Activated CD8-positive, alpha-beta memory T cell treated with anti-CD3 and anti-CD28 coated beads, Interleukin-2, amount 50 U/mL, for 1 hour (primary cell): Measurements from ENCODE around the gene CDC16.
"Not testable (repeated sequence)": the region's sequence is repeated elsewhere in the genome, so short reads cannot be mapped to it uniquely, and the experiment has no call there.

Experiments
- DNase-seq: peaks from one replicate; pipeline ENCODE4 v3.0.0-alpha.2; 2020; ENCODE audit errors: extremely low read depth

Gene CDC16, protein sequence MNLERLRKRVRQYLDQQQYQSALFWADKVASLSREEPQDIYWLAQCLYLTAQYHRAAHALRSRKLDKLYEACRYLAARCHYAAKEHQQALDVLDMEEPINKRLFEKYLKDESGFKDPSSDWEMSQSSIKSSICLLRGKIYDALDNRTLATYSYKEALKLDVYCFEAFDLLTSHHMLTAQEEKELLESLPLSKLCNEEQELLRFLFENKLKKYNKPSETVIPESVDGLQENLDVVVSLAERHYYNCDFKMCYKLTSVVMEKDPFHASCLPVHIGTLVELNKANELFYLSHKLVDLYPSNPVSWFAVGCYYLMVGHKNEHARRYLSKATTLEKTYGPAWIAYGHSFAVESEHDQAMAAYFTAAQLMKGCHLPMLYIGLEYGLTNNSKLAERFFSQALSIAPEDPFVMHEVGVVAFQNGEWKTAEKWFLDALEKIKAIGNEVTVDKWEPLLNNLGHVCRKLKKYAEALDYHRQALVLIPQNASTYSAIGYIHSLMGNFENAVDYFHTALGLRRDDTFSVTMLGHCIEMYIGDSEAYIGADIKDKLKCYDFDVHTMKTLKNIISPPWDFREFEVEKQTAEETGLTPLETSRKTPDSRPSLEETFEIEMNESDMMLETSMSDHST

DNA sequence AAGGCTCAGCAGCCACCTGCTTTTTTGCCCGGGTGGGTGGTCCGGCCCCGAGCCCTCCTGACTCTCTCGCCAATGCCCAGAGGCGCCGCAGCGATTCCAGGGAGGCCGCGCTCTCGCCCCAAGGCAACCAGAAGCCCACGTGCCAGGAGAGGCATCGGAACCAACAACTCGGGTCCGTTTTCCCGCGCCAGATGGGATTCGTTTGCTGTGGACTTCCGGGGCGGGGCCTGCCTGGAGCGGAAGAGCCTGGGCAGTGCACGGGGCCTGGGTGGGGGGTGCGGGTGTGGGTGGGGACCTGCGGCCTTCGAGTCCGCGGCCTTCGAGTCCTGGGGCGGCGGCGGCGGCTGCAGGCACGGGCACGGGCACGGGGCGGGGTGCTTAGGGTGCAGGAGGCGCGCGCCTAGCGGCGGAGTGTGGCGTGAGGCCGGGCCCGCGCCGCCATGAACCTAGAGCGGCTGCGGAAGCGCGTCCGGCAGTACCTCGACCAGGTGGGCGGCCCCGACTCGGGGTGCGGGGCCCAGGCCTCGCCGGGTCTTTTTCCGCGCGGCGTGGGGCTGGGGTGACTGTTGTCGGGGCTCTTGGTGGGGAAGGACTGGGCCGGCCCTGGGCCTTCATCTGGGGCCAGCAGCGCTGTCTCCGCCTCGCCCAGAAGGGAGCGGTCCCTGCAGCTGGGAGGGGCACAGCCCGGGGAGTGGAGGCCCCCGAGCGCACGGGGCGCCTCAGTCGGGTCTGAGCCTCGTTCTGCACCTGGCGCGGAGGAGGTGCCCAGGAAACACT lies at the start of gene CDC16:
TSS of gene CDC16 (plus strand) at position 253 of the 777 bp plus-strand sequence. CDS start at position 441, 188 bp downstream.
- DNase-seq = peak; percentile 81

DNA sequence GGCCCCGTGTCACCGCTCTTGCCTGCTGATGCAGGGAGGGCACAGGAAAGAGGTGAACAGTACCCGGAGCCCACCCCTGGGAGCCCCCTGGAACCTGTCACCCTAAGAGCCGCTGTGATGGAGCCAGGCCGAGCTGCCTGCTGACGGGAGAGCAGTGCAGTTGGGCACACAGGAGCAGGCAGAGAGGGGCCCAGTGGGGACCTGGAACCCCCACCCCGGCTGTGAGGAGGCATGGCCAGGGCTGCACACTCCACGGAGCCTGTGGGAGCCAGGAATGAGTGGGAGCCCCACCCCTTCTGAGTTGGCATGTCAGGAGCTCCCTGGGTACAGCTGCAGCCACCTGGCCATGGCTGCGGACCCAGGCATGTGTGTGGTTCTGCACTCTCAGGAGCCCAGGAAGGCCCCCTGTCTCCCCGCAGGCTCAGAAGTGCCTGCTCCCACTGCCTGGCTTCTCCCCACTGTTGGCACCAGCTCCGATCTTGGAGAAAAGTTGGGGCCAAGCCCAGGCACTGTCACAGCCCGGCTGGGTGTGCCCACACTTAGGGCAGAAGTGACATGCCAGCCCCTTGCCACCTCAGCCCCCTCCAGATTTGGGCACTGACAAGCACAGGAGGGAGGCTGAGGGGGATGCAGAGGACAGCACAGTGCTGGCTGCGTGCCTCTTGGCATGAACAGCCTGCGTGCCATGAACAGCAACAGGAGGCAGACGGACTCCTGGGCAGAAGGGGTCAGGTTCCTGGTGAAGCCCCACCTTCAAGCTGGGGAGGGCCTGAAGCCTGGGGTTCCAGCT lies 49.3 kb upstream of the CDC16 start:
- no peak for DNase-seq

DNA sequence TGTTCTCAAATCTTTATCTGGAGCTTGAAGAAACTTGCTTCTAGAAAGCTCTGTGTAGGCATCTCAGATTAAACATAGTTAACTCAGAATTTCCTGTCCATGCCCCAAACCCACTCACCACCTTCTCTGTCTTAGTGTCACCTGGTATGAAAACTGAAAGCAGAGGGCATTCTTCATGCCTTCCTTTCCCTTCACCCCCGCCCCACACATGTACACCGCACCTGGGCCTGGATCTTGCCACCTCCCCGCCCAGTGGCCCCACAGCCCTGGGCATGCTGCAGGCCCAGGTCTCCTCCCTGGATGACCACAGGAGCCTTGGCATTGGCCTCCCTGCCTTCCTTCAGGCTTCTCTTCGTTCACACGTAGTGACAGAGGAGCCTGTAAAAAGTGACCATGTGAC lies 39.8 kb upstream of the CDC16 start:
- no peak for DNase-seq

DNA sequence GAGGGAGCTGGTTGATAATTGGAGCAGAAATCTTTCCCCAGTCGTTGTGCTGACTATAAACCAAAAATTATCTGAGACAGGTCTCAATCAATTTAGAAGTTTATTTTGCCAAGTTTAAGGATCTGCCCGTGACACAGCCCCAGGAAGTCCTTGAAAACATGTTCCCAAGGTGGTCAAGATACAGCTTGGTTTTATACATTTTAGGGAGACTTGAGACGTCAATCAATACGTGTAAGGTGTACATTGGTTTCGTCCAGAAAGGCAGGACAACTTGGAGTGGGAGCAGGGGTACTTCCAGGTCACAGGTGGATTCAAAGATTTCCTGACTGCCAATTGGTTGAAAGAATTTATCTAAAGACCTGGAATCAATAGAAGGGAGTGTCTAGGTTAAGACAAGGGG lies 38.1 kb upstream of the CDC16 start:
- DNase-seq = no peak

DNA sequence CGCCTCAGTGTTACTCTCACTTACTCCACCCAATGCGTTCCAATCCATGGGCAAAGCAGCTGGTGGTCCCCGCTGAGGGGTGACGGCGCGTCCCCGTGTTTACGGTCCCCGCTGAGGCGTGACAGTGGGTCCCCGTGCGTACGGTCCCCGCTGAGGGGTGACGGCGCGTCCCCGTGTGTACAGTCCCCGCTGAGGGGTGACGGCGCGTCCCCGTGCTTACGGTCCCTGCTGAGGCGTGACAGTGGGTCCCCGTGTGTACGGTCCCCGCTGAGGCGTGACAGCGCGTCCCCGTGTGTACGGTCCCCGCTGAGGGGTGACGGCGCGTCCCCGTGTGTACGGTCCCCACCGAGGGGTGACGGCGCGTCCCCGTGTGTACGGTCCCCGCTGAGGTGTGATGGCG lies 36.1 kb upstream of the CDC16 start:
- DNase-seq = no peak

DNA sequence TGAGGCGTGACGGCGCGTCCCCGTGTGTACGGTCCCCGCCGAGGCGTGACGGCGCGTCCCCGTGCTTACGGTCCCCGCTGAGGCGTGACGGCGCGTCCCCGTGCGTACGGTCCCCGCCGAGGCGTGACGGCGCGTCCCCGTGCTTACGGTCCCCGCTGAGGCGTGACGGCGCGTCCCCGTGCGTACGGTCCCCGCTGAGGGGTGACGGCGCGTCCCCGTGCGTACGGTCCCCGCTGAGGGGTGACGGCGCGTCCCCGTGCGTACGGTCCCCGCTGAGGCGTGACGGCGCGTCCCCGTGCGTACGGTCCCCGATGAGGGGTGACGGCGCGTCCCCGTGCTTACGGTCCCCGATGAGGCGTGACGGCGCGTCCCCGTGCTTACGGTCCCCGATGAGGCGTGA lies 35.2 kb upstream of the CDC16 start:
- DNase-seq = not testable (repeated sequence)

DNA sequence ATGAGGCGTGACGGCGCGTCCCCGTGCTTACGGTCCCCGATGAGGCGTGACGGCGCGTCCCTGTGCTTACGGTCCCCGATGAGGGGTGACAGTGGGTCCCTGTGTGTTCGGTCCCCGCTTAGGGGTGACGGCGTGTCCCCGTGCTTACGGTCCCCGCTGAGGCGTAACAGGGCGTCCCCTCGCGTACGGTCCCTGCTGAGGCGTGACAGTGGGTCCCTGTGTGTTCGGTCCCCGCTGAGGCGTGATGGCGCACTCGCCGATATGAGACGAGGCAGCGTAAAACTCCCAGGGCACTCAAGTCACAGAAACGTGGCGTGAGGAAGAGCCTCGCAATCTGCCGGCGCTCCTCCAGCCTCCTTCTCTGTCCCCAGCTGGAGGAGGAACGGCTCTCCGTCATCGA lies 34.7 kb upstream of the CDC16 start:
- DNase-seq = no peak

DNA sequence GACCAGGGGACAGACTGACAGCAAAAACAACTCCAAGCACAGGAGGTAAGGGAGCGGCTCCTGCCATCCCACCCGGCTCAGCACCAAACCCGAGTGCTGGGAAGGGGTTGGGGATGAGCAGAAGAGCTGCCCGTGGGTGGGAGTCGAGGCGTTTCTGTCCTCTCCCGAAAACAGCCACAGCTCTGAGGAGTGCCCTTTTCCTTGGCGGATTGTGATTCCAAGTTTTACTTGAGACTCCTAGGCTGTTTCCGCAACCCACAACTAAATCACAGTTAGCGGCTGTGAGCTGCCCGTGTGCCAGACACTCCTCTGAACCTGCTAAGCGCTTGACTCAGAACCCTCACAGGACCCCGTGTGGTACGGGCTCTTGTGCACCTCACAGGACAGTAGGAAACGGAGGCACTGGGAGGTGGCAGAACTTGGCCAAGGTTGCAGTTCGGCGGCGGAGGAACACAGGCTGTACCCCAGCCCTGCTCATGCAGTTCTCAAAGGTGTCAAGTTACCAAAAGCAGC lies 34.2 kb upstream of the CDC16 start:
- DNase-seq = no peak

DNA sequence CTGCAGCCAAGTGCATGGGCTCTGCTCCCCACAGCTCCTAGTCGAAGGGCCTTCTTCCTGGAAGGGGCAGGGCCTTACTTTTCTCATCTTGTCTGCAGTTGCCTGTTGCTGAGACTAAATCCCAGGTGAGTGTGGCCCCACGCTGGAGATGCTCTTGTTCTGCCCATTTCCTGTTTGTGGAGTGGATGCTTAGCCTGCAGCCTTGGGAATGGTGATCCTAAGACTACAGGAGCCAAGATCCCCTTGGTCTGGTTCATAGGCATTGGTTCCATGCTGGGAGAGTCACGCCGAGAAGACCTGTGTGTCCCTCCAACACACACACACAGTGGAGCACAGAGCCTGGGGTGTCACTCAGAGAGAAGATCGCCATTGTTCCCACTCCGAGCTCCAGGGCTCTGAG lies 32.1 kb upstream of the CDC16 start:
- DNase-seq = no peak

DNA sequence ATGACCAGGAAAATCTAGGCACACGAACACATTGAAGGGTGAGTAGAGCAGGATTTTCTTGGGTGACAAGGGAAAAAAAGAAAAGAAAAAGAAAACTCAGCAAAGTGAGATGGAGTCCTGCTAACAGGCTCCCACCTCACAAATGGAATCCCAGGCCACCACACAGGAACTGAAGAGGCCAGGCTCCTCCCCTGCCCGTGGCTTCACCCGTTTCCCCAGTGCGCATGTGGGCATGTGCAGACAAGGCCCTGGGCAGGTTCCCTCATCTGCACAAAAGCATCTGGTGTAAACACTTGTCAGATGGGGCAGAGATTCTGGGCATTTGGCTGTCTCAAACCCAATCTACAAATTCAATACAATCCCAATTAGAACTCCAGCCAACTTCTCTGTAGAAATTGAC lies 31.2 kb upstream of the CDC16 start:
- no peak for DNase-seq

DNA sequence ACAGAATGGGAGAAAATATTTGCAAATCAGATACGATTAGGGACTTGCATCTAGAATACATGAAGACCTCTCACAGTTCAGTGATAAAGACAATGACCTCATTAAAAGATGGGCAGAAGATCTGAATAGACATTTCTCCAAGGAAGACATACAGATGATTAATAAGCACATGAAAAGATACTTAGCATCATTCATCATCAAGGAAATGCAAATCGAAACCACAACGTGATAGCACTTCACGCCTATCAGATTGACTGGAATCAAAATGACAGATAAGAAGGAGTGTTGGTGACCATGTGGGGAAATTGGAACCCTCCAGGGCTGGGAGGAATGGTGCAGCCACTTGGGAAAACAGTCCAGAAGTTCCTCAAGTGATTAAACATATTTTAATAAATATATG lies 29.8 kb upstream of the CDC16 start:
- no peak for DNase-seq

DNA sequence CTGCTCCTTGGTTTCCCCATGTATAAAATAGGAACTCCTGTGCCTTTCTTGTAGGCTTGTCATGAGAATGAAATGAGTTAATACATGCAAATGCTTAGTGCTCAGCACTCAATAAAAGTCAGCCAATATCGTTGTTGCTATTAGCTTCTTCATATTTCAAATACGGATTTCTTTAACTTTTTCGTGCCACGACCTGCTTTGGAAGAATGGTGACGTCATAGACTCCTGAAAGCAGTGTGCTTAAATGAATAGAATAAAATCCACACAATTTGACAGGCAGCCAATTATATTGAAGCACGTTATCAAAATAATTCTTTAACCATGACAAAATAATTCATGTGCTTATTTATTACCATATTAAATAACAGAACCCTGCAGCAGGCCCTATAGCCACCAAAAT lies 26.6 kb upstream of the CDC16 start:
- DNase-seq = no peak

DNA sequence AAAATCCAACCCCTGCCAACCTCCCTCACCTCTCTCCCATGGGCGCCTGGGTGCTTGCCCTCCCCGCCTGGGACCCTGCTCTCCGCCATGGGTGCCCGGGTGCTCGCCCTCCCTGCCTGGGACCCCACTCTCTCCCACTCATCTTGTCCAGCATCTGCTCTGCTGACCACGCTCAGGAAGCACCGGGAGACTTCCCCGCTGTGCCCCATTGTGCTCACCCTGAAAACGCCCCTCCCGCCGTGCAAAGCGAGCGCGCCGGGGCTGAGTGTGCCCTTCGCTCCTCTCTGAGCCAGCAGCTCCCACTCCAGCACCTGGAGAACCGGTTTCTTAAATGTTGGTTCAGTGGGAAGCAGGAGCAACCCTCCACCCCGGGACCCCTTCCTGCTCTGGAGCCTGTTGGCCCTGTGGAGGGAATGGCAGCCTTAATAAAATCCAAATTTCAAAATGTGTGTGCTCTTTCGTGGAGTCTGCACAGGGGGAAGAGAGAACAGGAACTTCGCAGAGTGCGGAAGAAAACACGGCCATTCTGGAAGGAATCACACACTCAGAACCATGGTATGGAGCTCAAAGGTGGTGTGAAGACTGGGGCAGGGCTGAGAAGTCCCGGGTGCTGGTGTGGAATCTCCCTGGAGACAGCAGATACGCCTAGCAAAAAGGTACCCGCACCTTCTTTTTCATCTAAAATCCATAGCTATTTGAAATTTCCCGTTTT lies 23.1 kb upstream of the CDC16 start:
- no peak for DNase-seq

DNA sequence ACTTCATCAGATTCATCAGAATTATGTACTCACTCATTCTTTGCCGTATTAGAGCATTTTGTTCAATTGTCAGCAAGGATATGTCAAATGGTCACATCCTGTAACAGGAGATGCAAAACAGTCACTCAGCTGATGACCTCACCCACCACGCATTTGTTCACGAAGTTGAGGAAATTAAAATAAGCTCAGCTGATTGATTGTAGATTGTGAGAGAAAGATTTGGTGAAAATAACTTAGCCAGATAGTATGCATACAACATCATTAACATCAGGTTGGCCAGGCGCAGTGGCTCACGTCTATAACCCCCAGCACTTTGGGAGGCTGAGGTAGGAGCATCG lies 22.6 kb upstream of the CDC16 start:
- no peak for DNase-seq

DNA sequence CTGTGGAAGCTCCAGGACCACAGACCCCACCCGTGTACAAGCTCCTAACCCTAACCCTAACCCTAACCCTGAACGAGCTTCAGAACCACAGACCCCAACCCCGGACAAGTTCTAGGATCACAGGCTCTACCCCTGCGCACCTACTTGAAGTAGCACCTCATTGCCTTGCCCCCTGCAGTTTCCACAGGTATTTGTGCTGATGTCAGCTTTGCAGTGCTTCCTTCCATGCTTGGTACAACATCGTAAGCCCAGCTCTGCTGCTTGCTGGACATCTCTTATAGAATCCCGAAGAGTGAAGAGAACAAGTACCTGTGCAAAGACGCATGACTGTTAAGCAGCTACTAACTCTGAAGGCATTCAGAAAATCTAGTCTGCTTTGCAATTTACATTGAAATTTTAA lies 20.7 kb upstream of the CDC16 start:
- no peak for DNase-seq

DNA sequence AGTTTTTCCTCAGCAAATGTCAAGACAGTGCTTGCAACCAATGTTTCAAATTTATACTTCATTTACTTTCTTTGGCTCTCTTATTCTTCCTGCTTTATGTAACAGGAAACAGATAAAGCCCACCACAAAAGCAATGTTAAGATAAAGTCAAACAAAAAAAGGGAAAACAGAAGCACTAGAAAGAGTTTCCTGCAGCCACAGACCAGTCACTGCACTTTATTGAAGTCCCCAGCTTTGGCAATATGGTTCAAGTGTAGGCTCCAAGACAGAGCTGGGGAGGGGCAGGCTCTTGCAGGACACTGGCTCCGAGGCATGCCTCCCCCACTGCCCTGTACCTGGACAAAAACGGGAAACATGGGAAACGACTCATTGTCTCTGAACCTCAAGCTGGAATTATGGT lies 15.3 kb upstream of the CDC16 start:
- DNase-seq = no peak

DNA sequence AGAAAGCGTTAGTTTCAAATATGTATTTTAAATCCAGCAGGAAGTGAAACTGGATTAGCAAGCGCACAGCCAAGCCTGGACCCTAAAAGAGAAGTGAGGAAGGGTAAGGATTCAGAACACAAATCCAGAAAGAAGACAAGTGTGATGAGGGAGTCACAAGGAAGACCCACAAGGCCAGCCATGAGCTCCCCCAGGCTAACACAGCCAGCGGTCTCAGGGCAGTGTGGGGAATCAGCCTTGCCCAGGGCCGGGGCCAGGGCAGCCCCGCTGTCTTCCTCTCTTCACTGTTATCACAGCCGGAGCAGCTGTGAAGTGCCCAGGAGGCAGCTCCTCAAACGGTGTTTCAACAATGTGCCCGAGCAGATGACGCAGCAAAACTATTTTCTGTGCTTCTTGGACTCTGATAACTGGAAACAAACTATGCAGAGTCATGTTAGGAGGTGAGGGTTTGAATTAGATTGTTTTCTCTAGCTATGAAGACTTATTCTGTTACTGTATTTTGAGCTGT lies 12.2 kb upstream of the CDC16 start:
- DNase-seq = no peak

DNA sequence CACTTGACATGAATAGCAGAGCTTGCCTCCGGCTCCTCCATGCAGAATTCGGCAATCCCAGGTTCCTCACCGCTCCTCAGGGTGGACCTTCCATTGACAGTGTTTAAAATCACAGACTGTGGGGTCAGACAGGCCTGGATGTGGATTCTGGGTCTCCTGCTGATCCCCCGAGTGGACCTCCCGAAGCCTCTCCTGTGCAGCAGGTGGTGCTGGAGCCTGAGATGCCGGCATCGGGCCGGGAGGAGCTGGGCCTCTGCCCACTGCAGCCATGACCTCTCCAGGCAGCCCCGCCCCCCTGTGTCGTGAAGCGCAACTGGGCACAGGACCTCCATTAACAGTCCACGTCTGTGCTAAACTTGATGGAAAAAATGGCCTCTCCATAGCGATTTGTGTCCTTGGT lies 10.5 kb upstream of the CDC16 start:
- no peak for DNase-seq

DNA sequence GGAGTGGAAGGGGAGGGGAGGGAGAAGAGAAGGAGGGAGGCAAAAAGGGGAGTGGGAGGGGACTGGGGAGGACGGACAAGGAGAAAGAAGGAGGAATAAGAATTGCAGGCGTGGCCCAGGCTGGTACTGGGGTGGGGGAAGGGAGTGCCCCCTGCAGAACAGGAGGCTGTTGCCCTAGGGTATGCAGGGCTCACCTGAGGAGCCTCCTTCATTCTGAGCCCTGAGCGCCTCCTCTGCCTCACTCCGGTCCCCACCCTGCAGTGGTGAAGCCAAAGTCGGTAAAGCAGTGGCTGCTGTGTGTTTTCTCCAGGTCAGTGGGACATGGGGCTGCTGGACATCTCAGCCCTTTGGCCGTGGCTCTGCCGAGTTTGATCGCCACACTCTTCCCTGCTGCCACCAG lies 9.1 kb upstream of the CDC16 start:
- no peak for DNase-seq

DNA sequence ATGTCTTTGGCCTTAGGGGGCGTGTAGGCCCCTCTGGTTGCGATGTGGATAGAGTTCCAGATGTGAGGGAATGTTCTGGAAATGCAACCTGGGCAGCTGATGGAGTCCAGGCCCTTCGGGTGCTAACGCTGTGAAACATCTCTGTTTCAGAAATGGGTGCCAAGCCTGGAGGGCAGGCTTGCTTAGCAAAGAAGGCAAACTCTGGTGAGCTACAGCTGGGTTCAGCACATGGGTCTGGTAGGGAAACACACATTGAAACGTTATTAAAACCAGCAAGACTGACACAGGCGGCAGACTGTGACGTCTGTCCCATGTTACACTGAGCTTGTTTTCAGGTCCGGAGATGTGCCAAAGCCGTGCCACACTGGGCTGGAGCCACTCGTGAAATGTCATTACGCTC lies 8.6 kb upstream of the CDC16 start:
- DNase-seq = no peak

DNA sequence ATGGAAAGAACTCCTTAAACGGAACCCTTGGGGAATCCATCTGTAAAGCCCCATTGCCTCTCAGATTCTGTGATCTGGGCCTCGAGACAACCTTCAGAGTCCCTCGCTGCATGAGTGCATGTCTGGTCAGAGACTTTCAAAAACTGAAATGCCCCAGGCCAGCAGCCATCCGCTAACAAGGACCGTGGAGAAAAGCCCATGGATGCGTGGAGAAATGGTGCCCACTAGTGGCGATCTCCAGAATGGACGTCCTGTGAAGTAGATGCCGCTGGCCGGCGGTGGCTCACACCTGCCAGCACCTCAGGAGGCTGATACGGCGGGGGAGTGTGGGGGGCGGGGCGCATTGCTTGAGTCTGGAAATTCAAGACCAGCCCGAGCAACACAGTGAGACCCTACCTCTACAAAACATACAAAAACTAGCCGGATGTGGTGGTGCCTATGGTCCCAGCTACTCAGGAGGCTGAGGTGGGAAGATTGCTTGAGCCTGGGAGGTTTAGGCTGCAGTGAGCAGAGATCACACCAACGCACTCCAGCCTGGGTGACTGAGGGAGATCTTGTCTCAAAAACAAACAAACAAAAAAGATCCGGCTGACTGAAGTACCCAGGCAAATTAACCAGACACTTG lies 7.9 kb upstream of the CDC16 start:
- DNase-seq = peak; percentile 45
